ENCODE data around the gene TRPT1.

DNA sequence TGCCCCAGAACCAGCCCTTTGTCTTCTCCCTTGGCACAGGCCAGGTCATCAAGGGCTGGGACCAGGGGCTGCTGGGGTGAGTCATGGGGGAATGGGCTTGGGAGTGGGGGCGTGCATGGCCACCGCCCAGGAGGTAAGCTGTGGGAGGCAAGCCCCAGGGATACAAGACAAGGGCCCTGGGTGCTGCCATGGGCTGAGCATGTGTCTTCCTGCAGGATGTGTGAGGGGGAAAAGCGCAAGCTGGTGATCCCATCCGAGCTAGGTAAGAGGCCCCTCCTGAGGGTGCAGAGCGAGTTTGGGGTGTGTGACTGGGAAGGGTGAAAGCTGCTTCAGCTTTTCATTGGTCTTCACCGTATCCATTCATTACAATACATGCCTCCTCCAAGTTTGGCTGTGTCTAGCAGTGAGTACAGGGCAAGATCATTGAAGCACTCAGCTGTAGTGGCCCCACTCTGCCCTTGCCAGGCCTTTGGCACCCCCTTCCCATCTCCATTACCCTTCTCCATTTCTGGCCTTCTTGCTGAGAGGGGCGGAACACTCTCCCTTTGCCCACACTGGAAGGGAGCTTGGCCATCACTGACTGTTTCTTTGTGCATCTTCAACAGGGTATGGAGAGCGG, 17.4 kb upstream of the TRPT1 start:
- TF ChIP-seq, protein P1, sequence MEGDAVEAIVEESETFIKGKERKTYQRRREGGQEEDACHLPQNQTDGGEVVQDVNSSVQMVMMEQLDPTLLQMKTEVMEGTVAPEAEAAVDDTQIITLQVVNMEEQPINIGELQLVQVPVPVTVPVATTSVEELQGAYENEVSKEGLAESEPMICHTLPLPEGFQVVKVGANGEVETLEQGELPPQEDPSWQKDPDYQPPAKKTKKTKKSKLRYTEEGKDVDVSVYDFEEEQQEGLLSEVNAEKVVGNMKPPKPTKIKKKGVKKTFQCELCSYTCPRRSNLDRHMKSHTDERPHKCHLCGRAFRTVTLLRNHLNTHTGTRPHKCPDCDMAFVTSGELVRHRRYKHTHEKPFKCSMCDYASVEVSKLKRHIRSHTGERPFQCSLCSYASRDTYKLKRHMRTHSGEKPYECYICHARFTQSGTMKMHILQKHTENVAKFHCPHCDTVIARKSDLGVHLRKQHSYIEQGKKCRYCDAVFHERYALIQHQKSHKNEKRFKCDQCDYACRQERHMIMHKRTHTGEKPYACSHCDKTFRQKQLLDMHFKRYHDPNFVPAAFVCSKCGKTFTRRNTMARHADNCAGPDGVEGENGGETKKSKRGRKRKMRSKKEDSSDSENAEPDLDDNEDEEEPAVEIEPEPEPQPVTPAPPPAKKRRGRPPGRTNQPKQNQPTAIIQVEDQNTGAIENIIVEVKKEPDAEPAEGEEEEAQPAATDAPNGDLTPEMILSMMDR (conservative IDR thresholded peaks at IDR 0.05; ENCODE audit: low read depth in 2 of 2) = no peak
- TF ChIP-seq EZH2 (IDR thresholded peaks at IDR 0.05; ENCODE audit: low read depth, unreplicated experiment) (no peak), POLR2AphosphoS5 (IDR thresholded peaks at IDR 0.05; ENCODE audit: low read depth) (0 out of 2 replicates have a peak, but pooled peaks have one; percentile 21), EZH2phosphoT487 (IDR thresholded peaks at IDR 0.05; ENCODE audit: unreplicated experiment) (no peak), ZNF114 (CRISPR knock-in tag; IDR thresholded peaks at IDR 0.05) (no peak), CREB1 (CRISPR knock-in tag; IDR thresholded peaks at IDR 0.05; ENCODE audit: low read depth) (no peak), JUNB (IDR thresholded peaks at IDR 0.05; ENCODE audit: unreplicated experiment) (no peak)
- TF ChIP-seq, protein P2, sequence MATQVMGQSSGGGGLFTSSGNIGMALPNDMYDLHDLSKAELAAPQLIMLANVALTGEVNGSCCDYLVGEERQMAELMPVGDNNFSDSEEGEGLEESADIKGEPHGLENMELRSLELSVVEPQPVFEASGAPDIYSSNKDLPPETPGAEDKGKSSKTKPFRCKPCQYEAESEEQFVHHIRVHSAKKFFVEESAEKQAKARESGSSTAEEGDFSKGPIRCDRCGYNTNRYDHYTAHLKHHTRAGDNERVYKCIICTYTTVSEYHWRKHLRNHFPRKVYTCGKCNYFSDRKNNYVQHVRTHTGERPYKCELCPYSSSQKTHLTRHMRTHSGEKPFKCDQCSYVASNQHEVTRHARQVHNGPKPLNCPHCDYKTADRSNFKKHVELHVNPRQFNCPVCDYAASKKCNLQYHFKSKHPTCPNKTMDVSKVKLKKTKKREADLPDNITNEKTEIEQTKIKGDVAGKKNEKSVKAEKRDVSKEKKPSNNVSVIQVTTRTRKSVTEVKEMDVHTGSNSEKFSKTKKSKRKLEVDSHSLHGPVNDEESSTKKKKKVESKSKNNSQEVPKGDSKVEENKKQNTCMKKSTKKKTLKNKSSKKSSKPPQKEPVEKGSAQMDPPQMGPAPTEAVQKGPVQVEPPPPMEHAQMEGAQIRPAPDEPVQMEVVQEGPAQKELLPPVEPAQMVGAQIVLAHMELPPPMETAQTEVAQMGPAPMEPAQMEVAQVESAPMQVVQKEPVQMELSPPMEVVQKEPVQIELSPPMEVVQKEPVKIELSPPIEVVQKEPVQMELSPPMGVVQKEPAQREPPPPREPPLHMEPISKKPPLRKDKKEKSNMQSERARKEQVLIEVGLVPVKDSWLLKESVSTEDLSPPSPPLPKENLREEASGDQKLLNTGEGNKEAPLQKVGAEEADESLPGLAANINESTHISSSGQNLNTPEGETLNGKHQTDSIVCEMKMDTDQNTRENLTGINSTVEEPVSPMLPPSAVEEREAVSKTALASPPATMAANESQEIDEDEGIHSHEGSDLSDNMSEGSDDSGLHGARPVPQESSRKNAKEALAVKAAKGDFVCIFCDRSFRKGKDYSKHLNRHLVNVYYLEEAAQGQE (IDR thresholded peaks at IDR 0.05; ENCODE audit: unreplicated experiment) = no peak
